ENCODE measurements around the gene EVA1C.

Gene EVA1C

DNA sequence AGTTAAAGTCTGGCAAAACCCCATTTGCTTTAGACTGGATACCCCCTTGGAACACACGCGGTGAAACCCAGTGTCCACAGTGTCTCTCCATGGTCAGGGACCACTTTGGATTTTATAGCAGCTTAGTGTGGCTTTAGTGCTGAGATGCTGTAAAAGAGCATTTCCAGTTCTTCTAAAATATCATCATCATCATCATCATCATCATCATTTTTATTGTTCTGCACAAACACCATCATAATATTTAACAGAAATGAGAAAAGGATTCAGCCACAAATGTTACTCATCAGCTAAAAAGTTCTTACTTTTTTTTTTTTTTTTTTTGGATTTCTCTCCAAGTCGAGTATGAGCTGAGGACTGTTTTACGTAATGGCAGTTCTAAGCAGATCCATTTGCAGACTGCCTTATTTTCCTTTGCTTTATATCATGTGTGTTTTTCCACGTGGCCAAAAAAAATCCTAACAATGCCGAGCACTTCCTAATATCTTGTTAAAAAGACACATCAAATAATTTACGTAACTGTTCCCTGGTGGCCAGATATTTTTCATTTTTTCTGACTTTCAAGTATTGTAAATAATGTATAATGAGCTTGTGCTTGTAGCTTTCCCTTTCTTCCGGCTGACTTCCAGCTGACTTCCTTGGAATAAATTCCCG is 62.8 kb downstream of the EVA1C start:
- ChIA-PET CTCF (interaction anchor here (0.6 to 0.7 kb wide), 3 partner anchors 94 to 1604 kb away, joined by 3 to 4 read pairs (median 3); no protein-coding TSS in a partner anchor), POLR2A (ENCODE audit: low non-redundant PET) (no interaction called here)
- peak overlapping the region; percentile 59 for H3K27ac ChIP-seq

DNA sequence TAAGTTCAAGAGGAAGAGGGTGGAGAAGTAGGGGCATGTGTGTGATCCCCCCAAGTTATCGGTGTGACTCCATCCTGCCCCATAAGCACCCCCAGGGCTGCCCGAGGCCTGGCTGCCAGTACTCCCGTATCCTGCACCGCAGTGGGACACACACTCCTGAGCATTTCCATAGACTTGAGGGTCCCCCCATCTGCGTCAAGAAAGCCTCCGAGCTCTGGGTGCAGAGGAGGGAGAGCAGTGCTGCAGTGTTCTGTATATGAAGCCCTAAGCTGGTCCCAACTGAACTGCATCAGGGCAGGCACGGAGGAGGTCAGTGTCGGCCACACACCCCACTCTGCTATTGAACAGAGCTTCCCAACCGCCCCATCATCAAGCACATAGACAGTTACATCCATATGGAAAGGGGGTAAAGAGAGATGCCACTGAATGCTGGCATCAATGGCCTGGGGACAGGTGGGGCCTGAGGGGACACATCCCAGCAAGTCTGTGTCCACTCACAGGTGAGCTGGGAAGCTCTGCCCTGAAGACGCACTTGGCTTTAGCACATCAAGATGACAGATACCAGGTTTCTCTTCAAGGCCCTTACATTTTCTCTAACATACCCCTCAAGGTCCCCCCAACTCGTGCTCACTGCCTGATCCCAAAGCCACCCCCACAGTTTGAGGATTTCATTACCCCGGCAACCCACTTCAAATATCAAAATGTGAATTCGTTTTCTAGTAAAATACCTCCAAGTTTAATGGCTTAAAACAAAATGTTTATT is 64.3 kb downstream of the EVA1C start:
- ChIA-PET CTCF (no interaction called here), POLR2A (ENCODE audit: low non-redundant PET) (no interaction called here)
- no peak for DNase-seq (ENCODE audit: low spot score)
- TF ChIP-seq CTCF (conservative IDR thresholded peaks at IDR 0.05; ENCODE audit: low read depth): no peak
- peak overlapping the region; percentile 26 for H3K27ac ChIP-seq

More for the DNA sequence above, 62.8 kb downstream of the EVA1C start:
- TF ChIP-seq CTCF (conservative IDR thresholded peaks at IDR 0.05; ENCODE audit: low read depth): no peak
- DNase-seq (ENCODE audit: low spot score): no peak

DNA sequence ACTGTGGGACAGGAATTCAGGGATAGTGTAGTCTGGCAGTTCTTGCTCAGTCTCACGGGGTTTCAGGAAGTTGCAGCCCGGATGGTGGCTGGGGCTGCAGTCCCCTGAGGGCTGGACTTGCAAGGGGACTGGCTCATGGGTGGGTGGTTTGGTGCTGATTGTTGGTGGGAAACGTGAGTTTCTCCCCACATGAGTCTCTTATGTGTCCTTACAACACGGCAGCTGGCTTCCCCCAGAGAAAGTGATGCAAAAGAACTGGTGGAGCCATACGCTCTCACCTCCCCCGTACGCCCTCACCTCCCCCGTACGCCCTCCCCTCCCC is 64.9 kb downstream of the EVA1C start:
- ChIA-PET CTCF (no interaction called here), POLR2A (ENCODE audit: low non-redundant PET) (no interaction called here)
- no peak for DNase-seq (ENCODE audit: low spot score)
- peak overlapping the region; percentile 26 for H3K27ac ChIP-seq
- no peak for TF ChIP-seq CTCF (conservative IDR thresholded peaks at IDR 0.05; ENCODE audit: low read depth)

- POLR2A ChIA-PET (ENCODE audit: low non-redundant PET): no interaction called here
- CTCF ChIA-PET: interaction anchor here (0.6 kb wide), 1 partner anchor 25 kb away, joined by 3 read pairs; no protein-coding TSS in a partner anchor
- H3K27ac ChIP-seq: no peak overlapping the region
- DNase-seq (ENCODE audit: low spot score): no peak
- no peak for TF ChIP-seq CTCF (conservative IDR thresholded peaks at IDR 0.05; ENCODE audit: low read depth)
Observed at GRCh38 chr21:32481875-32482408, 69.4 kb downstream of the EVA1C start.

DNA sequence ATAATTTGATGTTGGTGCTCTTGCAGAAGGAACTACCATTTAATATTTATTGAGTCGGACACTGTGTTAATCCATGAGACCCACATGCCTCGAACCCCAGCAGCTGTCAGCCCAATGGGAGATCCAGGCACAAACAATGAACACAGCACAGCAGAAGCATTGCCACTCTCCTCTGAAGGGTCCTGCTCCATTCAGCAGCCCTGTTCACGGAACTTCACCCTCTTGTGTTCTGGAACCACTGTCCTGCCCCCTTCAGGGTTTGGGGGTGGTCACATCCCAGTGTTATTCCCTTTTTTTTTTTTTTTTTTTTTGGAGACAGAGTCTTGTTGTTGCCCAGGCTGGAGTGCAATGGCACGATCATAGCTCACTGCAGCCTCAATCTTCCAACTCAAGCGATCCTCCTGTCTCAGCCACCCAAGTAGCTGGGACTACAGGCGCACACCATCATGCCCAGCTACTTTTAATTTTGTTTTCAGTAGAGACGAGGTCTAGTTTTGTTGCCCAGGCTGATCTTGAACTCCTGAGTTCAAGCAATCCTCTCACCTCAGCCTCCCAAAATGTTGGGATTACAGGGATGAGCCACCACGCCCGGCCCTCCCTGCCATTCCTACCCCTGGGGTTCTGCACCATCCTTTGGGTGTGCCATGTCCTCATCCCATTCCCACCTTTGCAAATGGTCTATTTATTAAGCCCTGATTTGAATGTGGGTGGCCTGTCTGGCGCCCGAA is 70.2 kb downstream of the EVA1C start:
- POLR2A ChIA-PET (ENCODE audit: low non-redundant PET): no interaction called here
- no peak for TF ChIP-seq CTCF (conservative IDR thresholded peaks at IDR 0.05; ENCODE audit: low read depth)
- H3K27ac ChIP-seq: no peak overlapping the region
- CTCF ChIA-PET: interaction anchor here (0.6 kb wide), 3 partner anchors 25 to 307 kb away, joined by 3 to 4 read pairs (median 4); no protein-coding TSS in a partner anchor
- DNase-seq (ENCODE audit: low spot score): no peak

GRCh38 chr21:32483293-32483595 is 70.7 kb downstream of the EVA1C start:
- CTCF ChIA-PET: interaction anchor here (0.6 kb wide), 1 partner anchor 118 kb away, joined by 4 read pairs; no protein-coding TSS in a partner anchor
- TF ChIP-seq CTCF (conservative IDR thresholded peaks at IDR 0.05; ENCODE audit: low read depth): no peak

More at GRCh38 chr21:32483293-32483595, 70.7 kb downstream of the EVA1C start:
- POLR2A ChIA-PET (ENCODE audit: low non-redundant PET): no interaction called here
- no peak for DNase-seq (ENCODE audit: low spot score)
- no peak overlapping the region for H3K27ac ChIP-seq

All from RWPE1 (cell line).